IPS-18c (cell line): ENCODE results near the gene GCH1.
A peak's percentile ranks its signal among the peaks of the same experiment; 100 is the strongest.
"Not testable (repeated sequence)": the region's sequence is repeated elsewhere in the genome, so short reads cannot be mapped to it uniquely, and the experiment has no call there.

Experiments used
- H3K4me3 ChIP-seq: 2 replicates; pipeline ENCODE4 v1.7.0; 2013; ENCODE audit warnings: low read depth, mild to moderate bottlenecking, low read length, moderate library complexity; ENCODE audit not compliant: insufficient read depth
- H3K9me3 ChIP-seq: one replicate; pipeline ENCODE4 v1.6.1; 2013; ENCODE audit warnings: mild to moderate bottlenecking, low read length, moderate library complexity; ENCODE audit not compliant: control insufficient read depth, insufficient read depth

The GCH1 gene

DNA sequence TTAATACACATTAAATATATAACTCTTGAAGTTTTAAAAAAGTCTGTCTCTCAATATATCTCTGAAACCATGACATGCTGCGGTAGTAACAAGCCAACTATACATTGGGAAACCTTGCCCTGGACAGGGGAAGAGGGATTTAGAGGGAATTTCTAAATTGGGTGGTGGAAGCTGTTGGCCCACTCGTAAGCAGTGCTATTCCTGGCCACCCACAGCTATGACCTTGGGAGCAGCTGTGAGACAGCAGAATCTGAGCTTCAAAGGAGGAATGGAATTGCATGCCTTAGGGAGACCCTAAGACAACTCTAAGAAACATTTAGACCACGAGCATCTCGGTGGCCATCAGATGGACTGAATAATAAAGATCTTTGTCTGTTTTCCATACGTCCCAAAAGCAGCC lies 15.8 kb upstream of the GCH1 start:
- H3K4me3 ChIP-seq: no peak overlapping the region

DNA sequence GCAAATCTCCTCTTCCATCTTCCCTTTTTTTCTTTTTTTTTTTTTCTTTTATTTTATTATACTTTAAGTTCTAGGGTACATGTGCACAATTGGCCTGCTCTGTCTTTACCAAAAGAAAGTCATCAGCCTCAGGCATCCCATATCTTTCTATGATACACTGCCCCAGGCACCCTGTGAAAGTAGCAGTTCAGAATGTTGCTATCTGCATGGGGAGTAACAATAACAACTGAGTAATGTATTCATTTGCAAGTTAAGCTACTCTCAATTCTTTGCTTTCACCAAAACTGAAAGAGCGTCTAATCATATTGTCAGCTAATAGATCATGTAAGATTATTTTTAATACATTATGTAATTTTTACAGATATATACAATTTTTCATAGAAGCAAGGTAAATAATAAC lies 13.5 kb upstream of the GCH1 start:
- Histone ChIP-seq H3K9me3 (no peaks in the 10 kb centered on the region), H3K4me3 (no peak overlapping the region)

More for the DNA sequence above, 15.8 kb upstream of the GCH1 start:
- H3K9me3 ChIP-seq: no peaks in the 10 kb centered on the region

DNA sequence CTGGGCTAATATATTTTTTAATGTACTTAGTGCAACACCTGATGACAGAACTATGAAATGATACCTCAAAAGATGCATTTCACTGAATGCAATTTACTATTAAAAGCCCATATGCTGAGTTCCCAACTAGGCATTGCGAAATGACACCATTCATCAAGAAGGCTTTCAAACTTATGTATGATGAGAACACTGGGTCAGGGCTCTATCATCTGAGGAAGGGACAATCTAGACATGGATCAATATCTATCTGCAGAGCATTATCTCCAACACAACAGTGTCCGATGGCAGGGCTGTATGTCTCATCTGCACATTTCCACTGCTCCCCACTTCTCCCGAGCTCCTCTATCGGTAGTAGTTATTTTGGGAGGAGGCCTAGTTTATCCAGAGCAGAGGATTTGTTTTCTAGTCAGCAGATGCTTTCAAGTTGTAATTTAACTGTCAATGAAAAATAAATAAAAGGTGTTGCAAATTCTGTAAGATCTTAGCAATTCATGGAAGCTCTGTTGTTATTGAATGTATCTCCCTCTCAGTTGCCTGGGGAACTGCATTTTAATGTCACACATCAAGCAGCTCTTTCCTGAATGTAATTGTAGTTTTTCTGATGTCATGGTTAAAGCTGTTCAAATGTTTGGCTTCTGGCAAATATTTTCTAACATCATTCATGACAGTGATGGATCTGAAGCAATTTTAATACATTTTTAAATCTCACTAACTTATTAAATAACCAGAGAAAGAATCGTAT lies 7.4 kb upstream of the GCH1 start:
- peaks cover 2% of the 10 kb centered on the region for H3K9me3 ChIP-seq
- no peak overlapping the region for H3K4me3 ChIP-seq

DNA sequence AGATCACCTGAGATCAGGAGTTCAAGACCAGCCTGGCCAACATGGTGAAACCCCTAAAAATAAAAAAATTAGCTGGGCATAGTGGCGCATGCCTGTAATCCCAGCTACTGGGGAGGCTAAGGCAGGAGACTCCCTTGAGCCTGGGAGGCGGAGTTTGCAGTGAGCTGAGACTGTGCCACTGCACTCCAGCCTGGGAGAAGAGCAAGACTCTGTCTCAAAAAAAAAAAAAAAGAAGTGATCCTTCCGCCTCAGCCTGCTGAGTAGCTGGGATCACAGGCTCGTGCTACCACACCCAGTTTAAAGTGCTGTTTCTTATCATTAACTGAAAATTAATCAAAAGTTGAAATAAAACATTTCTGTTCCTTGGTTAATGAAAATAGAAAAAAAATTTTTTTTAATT lies 6.3 kb upstream of the GCH1 start:
- H3K9me3 ChIP-seq, H3K4me3 ChIP-seq: not testable (repeated sequence)

DNA sequence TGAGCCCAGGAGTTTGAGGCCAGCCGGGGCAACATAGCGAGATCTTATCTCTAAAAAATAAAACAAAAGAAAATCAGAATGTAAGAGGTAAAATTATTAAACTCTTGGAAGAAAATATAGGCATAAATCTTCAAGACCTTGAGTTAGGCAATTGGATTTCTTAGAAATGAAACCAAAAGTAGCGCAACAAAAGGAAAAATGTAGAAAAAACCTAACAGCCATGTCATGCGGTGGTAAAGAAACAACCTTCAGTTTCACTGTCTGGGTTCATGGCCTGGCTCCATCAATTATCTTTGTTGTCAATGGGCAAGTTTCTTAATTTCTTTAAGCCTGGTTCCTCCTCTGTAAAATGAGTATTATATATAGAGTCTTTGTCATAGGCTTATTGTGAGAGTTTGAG lies 5.6 kb upstream of the GCH1 start:
- peaks cover 2% of the 10 kb centered on the region for H3K9me3 ChIP-seq
- H3K4me3 ChIP-seq: no peak overlapping the region

DNA sequence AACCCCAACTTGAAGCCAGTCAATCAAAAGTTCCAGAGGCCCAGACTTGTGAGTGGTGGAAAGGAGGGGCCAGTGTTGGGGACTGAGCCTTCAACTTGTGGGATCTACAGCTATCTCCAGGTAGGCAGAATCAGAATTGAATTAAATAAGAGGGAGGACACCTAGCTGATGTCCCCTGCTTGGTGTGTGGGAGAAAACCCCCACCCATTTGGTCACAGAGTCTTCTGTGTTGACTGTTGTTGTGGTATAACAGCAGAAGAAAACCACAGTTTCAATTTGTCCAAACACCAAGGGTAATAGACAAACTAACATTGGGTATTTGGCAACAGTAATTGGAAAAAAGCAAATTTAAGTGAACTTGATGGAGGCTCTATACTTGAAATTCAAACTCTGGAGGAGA lies 3.4 kb upstream of the GCH1 start:
- H3K9me3 ChIP-seq: peaks cover 2% of the 10 kb centered on the region
- no peak overlapping the region for H3K4me3 ChIP-seq

DNA sequence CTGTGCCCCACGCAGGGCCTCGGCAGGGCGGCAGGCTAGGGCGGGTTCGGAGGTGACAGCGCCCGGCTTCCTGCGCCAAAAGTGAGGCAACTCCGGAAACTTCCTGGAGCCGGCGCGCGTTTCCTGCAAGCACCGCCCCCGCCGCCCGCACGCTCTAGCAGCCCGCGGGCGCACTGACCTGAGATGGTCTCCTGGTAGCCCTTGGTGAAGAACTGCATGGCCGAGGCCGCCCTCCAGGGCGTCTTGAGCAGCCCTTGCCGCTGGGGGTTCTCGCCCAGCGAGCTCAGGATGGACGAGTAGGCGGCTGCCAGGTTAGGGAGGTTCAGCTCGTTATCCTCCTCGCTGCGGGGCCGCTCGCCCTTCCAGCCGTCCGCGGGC lies 494 bp downstream of the GCH1 start:
- no peaks in the 10 kb centered on the region for H3K9me3 ChIP-seq

DNA sequence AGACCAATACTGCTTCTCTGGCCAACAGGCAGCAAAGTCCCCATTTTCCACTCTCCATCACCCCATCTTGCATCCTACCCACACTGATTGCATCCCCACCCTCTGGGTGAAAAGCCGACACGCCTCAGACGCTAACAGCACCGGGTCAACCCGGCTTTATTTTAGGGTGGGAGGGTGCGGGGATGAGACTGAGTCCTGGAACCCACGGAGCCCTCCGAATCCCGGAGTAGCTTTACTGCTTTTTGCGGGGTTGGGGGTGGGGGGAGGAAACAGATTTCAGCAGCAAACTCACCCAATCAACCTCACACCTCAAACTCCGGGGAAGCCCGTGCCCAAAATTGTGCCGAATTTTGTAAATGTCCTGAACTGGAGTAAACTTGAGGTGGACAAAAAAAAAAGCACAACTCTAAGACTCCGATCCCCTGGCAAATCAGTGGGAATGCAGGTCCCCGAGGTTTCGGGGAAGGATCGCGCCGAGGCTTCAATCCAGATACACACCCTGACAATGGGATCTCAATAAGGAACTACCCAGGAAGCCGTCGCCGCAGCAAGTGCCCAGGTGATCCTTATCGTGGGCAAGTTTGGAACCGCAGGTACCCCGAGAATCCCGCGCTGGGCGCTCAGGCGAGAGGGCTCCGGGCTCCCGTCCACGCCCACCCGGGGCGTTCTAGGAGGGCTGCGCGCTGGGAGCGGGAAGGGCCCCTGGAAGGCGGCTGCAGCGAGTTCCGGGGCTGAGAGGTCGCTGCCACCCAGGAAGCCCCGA lies 1.1 kb downstream of the GCH1 start:
- H3K9me3 ChIP-seq: no peaks in the 10 kb centered on the region
- H3K4me3 ChIP-seq: peak overlapping the region; percentile 88

More for the DNA sequence above, 494 bp downstream of the GCH1 start:
- peak overlapping the region; percentile 88 for H3K4me3 ChIP-seq

DNA sequence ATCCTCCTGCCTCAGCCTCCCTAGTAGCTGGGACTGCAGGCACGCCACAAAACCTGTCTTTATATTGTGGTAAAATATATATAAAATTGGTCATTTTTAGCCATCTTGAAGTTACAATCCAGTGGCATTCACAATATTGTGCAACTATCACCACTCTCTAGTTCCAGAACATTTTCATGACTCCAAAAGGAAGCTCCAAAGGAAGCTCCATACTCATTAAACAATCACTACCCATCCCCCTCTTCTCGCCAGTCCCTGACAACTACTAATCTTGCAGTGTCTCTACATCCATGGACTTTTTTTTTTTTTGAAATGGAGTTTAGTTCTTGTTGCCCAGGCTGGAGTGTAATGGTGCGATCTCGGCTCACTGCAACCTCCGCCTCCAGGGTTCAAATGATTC lies 3.1 kb downstream of the GCH1 start:
- Histone ChIP-seq H3K4me3 (no peak overlapping the region), H3K9me3 (no peaks in the 10 kb centered on the region)

DNA sequence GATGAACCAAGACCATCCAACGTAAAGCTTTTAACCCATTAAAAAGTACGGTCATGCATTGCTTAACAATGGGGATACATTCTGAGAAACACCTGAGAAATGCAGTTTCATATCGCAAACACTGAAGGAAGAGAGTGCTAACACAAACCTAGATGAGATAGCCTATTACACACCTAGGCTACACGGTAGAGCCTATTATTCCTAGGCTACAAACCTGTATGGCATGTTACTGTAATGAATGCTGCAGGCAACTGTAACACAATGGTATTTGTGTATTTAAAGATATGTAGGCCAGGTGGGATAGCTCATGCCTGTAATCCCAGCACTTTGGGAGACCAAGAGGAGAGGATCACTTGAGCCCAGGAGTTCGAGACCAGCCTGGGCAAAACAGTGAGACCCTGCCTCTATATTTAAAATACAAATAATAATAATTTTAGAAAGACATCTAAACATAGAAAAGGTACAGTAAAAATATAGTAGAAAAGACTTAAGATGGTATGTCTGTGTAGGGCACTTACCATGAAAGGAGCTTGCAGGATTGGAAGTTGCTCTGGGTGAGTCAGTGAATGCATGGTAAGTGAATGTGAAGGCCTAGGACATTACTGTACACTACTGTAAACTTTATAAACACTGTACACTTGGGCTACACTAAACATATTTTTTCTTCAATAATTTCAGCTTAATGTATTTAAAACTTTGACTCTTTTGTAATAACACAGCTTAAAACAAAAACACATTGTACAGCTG lies 4.6 kb downstream of the GCH1 start:
- not testable (repeated sequence) for H3K9me3 ChIP-seq, H3K4me3 ChIP-seq

DNA sequence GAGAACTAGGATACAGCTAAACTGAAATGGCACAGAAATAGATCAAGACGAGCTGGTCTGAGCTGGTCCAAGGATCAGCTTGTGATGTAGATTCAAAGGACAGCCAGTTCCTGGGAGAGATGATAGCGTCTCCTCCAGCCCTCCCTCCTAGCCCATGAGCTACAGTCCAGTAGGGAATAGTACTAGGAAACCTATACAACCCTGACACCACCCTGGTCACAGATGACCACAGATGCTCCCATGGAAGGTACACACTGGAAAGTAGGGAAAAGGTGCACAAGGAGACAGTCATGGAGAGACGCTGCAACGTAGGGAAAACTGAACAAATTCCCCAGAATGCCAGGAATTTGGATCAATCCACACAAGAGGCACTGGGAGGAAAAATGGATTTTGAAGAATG lies 6.9 kb downstream of the GCH1 start:
- Histone ChIP-seq H3K4me3 (no peak overlapping the region), H3K9me3 (no peaks in the 10 kb centered on the region)

DNA sequence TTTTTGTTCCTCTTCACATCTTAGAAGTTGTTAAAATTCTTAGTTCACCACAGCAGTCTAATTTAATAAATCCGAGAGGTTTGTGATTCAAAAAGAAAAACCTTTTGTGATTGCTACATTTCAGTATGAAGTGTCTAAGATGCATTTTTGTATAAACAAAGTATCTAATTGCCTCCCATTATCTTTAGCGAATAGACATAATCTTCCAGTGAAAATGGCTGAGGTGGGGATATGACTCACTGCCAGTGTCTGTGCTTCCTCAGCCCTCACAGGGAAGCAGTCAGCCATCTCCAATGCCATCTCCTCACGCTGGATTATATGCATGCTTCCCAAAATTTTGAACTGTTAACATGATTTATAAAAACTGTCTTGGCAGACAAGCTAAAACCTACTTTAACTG lies 7.6 kb downstream of the GCH1 start:
- Histone ChIP-seq H3K9me3 (no peaks in the 10 kb centered on the region), H3K4me3 (no peak overlapping the region)

DNA sequence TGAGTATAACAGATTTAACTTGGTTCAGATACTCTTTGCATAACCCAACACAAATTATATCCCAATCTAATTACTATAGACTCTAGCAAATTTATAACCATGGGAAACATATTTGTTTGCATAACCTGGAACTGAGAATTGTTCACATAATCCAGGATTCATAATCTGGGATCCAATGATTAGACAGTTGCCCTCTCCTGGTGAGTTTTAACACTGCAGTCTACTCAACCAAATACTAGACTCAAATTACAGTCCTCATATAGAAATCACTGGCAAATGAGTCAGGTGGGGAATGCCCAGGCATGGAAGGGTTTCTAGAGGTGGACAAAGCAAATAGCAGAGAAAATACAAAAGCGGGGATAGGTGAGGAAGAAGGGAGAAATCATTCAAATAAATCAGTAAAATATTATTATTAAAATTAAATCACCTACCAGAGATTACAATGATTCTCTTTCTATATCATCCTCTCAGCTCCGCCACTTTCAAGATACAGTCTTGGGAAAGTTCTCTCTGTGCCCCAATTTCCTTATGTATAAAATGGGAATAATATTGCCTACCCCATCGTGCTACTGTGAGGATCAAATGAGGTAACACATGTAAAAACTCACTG lies 9.4 kb downstream of the GCH1 start:
- H3K9me3 ChIP-seq: no peaks in the 10 kb centered on the region
- H3K4me3 ChIP-seq: no peak overlapping the region

DNA sequence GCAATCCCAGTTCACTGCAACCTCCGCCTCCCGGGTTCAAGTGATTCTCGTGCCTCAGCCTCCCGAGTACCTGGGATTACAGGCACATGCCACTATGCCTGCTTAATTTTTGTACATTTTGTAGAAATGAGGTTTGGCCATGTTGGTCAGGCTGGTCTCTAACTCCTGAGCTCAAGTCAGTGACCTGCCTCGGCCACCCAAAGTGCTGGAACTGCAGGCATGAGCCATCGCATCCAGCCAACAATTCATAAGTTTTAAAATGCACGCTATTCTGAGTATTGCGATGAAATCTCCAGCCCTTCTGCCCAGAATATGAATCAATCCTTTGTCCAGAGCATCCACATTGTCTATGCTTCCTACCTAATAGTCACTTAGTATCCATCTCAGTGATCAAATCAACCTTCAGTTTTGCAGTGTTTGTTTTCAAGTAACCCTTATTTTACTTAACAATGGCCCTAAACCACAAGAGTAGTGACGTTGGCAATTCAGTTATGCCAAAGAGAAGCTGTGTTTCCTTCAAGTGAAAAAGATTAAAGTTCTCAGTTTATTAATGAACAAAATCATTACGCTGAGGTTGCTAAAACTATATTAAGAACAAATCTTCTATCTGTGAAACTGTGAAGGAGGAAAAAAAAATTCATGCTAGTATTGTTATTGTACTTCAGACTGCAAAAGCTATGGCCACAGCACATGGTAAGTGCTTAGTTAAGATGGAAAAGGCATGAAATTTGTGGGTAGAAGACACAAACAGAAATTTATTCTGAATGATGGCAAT lies 11.0 kb downstream of the GCH1 start:
- no peaks in the 10 kb centered on the region for H3K9me3 ChIP-seq
- H3K4me3 ChIP-seq: no peak overlapping the region

DNA sequence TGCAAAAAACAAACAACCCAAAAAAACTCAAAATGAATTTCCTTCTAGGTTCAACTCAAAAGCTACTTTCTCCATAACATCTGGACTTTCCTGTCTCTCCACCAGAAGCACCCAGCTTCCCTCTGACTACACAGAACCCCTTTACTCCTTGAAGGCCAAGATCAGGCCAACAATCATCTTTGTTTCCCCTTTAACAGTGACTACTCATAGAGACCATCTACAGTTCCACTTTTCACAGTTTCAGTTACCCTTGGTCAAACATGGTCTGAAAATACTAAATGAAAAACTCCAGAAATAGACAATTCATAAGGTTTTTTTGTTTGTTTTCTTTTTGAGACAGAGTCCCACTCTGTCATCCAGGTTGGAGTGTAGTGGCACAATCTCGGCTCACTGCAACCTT lies 11.8 kb downstream of the GCH1 start:
- Histone ChIP-seq H3K4me3 (no peak overlapping the region), H3K9me3 (no peaks in the 10 kb centered on the region)

DNA sequence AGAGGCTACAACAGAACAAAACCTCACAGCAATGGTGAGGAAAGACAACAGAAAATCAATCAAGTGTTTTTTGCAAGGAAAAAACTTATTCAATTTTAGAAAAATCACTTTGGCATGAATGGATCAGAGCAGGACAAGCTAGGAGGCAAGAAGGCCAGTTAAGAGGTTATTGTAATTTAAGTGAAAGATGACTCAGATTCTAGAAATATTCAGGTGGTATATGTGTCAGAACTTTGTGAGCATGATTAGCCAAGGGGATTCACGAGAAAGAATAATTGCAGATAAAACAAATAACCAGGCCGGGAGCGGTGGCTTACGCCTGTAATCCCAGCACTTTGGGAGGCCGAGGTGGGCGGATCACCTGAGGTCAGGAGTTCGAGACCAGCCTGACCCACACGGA lies 12.7 kb downstream of the GCH1 start:
- no peaks in the 10 kb centered on the region for H3K9me3 ChIP-seq

DNA sequence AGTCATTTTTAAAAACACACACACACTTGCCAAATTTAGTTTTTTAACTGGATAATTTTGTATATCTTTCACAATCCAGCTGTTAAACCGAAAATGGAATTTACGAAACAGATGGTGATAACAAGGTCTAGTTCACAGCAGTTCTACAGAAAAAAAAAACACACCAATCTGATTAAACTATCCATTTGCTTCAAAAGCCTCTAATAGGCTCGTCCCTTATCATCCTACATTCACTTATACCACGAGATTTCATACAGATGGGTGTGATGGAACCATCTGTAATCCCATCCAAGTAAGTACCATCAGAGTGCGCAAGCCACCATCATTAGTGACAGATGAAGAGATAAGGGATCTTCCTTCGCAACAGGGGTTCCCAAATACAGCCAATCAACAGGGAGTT lies 20.1 kb downstream of the GCH1 start:
- Histone ChIP-seq H3K4me3 (no peak overlapping the region), H3K9me3 (no peaks in the 10 kb centered on the region)

More for the DNA sequence above, 12.7 kb downstream of the GCH1 start:
- H3K4me3 ChIP-seq: no peak overlapping the region
